ENCODE data around the gene HOXD12.

- no peak for TF ChIP-seq EP300 (IDR thresholded peaks at IDR 0.05; ENCODE audit: low read depth)
- peak in 1 of 5 experiments; percentile 17 for TF ChIP-seq CTCF (IDR thresholded peaks at IDR 0.05)
- TF ChIP-seq POLR2A (IDR thresholded peaks at IDR 0.05), result no peak
These were observed 37.0 kb downstream of the HOXD12 start for GRCh38 chr2:176136374-176137251.

Measured in transverse colon (tissue), 3 donors.